K562 (cell line): ENCODE measurements around the gene CUX1. TPM values are rescaled to one million over a fixed set of nuclear protein-coding genes. Genes with fewer than 3 reads are reported as not detected.

Experiments
- C11orf30 ChIP-seq: fragments of 450-650 bp; IDR thresholded peaks from 2 replicates; pipeline ENCODE4 v1.6.1; 2016; ENCODE audit warnings: low read depth, mild to moderate bottlenecking
- CBFA2T3 ChIP-seq: fragments of 450-650 bp; IDR thresholded peaks from 2 replicates; pipeline ENCODE4 v1.6.1; 2017
- CBX3 ChIP-seq, 2 experiments: IDR thresholded peaks; 1 replicate in 1 of 2; 2 replicates in 1 of 2; pipeline ENCODE4 v1.6.1; 2012; ENCODE audit warnings: inconsistent platforms in 2 of 2, low read length in 2 of 2, borderline replicate concordance in 1 of 2, control low read depth in 1 of 2
- CTBP1 ChIP-seq: fragments of 450-650 bp; IDR thresholded peaks from 2 replicates; pipeline ENCODE4 v1.6.1; 2016; ENCODE audit warnings: borderline replicate concordance
- DPF2 ChIP-seq: fragments of 450-650 bp; IDR thresholded peaks from 2 replicates; pipeline ENCODE4 v1.6.1; 2016
- FOXJ2 ChIP-seq: fragments of 200-800 bp; sonication (Bioruptor generic); IDR thresholded peaks from 2 replicates; pipeline ENCODE4 v1.6.1; 2016; ENCODE audit warnings: missing genetic modification characterization, missing compliant biosample characterization
- IRF2 ChIP-seq: sonication (generic); formaldehyde crosslinking; IDR thresholded peaks from 2 replicates; pipeline ENCODE4 v1.8.1; 2022; ENCODE audit warnings: mild to moderate bottlenecking, missing genetic modification reagents
- LEF1 ChIP-seq: fragments of 450-650 bp; IDR thresholded peaks from 2 replicates; pipeline ENCODE4 v1.6.1; 2016; ENCODE audit warnings: mild to moderate bottlenecking
- MAFG ChIP-seq: fragments of 450-650 bp; conservative IDR thresholded peaks from 2 replicates; pipeline ENCODE4 v1.6.1; 2016; ENCODE audit warnings: missing genetic modification characterization, missing compliant biosample characterization
- NFE2 ChIP-seq: IDR thresholded peaks from 2 replicates; pipeline ENCODE4 v1.6.1; 2014; ENCODE audit warnings: antibody characterized with exemption, low read depth
- PRPF4 ChIP-seq: fragments of 200-400 bp; formaldehyde crosslinking; IDR thresholded peaks from one replicate; pipeline ENCODE4 v1.6.1; 2017; ENCODE audit warnings: low read length, low read depth, mild to moderate bottlenecking; ENCODE audit not compliant: insufficient read depth, poor library complexity, severe bottlenecking
- RAD21 ChIP-seq, 2 experiments: fragments of 250-450 bp in 1 of 2; fragments of 450-650 bp in 1 of 2; sonication (Bioruptor Pico) in 1 of 2; formaldehyde crosslinking in 1 of 2; IDR thresholded peaks in 1 of 2; conservative IDR thresholded peaks in 1 of 2; 2 replicates each; pipeline versions ENCODE4 v1.4.0 to v1.8.0; 2020 to 2022; ENCODE audit warnings: mild to moderate bottlenecking in 2 of 2, moderate library complexity in 1 of 2
- SMARCA4 ChIP-seq: fragments of 450-650 bp; IDR thresholded peaks from 2 replicates; pipeline ENCODE4 v1.6.1; 2016
- SMC3 ChIP-seq: conservative IDR thresholded peaks from 2 replicates; pipeline ENCODE4 v1.6.1; 2011; ENCODE audit warnings: low read depth, low read length, improper control_type of control experiment; ENCODE audit not compliant: insufficient read depth
- TEAD1 ChIP-seq, 2 experiments: fragments of 450-650 bp in 1 of 2; sonication (generic) in 1 of 2; formaldehyde crosslinking; IDR thresholded peaks; 2 replicates each; pipeline versions ENCODE4 v1.4.0 to v1.8.0; 2020 to 2022; ENCODE audit warnings: mild to moderate bottlenecking in 2 of 2, missing genetic modification reagents in 1 of 2
- TRIM24 ChIP-seq, 2 experiments: fragments of 450-650 bp; IDR thresholded peaks; 2 replicates each; pipeline ENCODE4 v1.6.1; 2016
- ZC3H4 ChIP-seq: sonication (generic); formaldehyde crosslinking; IDR thresholded peaks from 2 replicates; pipeline ENCODE4 v1.9.0; 2021; ENCODE audit warnings: missing genetic modification reagents, borderline replicate concordance
- ZNF41 ChIP-seq: fragments of 250-450 bp; sonication (Bioruptor Pico); conservative IDR thresholded peaks from 2 replicates; pipeline ENCODE4 v1.4.0; 2020; ENCODE audit warnings: mild to moderate bottlenecking
- polyA plus RNA-seq, 8 experiments: library from polyadenylated mRNA; depleted of rRNA in 4 of 8; stranded (reverse) in 5 of 8; unstranded in 3 of 8; fragments of >200 nt; fragmentation: Nextera tagmentation in 2 of 8; fragmentation: Illumina TruSeq in 1 of 8; extraction: Ambion mirVana in 2 of 8; extraction: Trizol in 1 of 8; gene quantifications; 2 replicates each; pipeline versions ENCODE4 v1.2.1 to v1.2.3, GENCODE V29; 2011 to 2014; ENCODE audit warnings: inconsistent platforms in 1 of 8, missing spikeins in 1 of 8
- total RNA-seq, 7 experiments: library from RNA; depleted of rRNA in 6 of 7; stranded (reverse); fragments of >200 nt in 6 of 7; fragmentation: Illumina TruSeq in 2 of 7; extraction: Trizol in 2 of 7; gene quantifications; 2 replicates each; pipeline versions ENCODE4 v1.2.1 to v1.2.3, GENCODE V29; 2011 to 2021; ENCODE audit warnings: low replicate concordance in 1 of 7
- TF ChIP-seq, protein P1 (sequence below): fragments of 250-450 bp; sonication (Bioruptor Pico); IDR thresholded peaks from 2 replicates; pipeline ENCODE4 v1.4.0; 2020; ENCODE audit warnings: mild to moderate bottlenecking, moderate library complexity, borderline replicate concordance
- TF ChIP-seq, protein P2 (sequence below): fragments of 250-450 bp; sonication (Bioruptor Pico); IDR thresholded peaks from 2 replicates; pipeline ENCODE4 v1.8.0; 2021; ENCODE audit warnings: borderline replicate concordance, mild to moderate bottlenecking, moderate library complexity; ENCODE audit not compliant: poor library complexity, severe bottlenecking
- TF ChIP-seq, protein P3 (sequence below): fragments of 250-450 bp; sonication (Bioruptor Pico); IDR thresholded peaks from 2 replicates; pipeline ENCODE4 v1.8.0; 2021; ENCODE audit warnings: moderate library complexity, mild to moderate bottlenecking, inconsistent platforms

The CUX1 gene
- total and polyA plus RNA-seq, 9 of the 15 experiments (the other 6 are each of a cell fraction or from before 2014, with no cell fraction given) = 3.6 to 55.3 (median 25.2) TPM

DNA sequence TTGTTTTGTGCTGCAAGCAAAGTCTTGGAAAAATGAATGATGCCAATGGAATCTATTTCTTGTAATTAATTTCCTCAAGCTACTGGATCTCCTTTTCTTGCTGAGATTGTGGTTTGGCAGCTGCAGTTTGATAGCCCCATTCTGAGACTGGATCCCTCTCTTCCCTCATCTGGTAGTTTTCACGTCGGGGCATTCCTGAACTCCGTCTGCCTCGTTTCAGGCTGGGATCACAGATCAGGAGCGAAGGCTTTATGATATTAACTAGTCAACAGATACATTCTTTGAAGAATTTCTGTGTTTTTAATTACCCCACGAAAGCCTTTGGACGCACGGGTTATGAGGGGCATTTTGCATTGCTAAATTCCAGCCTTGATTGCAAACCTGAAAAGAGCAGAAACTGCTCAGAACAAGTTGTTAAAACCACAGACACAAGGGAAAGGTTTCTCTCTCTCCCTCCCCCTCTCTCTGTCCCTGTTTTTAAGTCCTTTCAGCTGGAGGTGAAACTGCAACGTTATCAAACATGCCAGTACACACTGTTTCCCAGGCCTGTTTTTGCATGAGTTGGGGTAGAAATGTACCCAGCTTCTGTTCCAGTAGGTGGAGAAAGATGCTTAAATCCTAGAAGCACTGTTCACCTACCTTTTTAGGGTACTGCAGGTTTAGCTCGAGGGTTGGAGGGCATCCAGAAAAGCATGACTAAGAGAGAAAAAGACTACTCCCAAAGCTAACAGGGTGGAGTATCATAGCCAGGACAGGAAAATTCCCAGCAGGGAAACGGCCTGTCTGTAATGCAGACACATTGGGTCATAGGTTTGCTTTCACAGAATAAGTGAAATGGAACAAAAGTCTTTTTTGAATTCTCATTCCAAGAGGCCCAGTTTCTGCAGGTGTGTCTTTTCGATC, 124.3 kb downstream of the CUX1 start (continued):
- TF ChIP-seq, protein P1, sequence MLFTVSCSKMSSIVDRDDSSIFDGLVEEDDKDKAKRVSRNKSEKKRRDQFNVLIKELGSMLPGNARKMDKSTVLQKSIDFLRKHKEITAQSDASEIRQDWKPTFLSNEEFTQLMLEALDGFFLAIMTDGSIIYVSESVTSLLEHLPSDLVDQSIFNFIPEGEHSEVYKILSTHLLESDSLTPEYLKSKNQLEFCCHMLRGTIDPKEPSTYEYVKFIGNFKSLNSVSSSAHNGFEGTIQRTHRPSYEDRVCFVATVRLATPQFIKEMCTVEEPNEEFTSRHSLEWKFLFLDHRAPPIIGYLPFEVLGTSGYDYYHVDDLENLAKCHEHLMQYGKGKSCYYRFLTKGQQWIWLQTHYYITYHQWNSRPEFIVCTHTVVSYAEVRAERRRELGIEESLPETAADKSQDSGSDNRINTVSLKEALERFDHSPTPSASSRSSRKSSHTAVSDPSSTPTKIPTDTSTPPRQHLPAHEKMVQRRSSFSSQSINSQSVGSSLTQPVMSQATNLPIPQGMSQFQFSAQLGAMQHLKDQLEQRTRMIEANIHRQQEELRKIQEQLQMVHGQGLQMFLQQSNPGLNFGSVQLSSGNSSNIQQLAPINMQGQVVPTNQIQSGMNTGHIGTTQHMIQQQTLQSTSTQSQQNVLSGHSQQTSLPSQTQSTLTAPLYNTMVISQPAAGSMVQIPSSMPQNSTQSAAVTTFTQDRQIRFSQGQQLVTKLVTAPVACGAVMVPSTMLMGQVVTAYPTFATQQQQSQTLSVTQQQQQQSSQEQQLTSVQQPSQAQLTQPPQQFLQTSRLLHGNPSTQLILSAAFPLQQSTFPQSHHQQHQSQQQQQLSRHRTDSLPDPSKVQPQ (CRISPR knock-in tag) = no peak
- TF ChIP-seq ZC3H4 (CRISPR knock-in tag) (no peak), LEF1 (no peak), DPF2 (peak; percentile 52), ZNF41 (CRISPR knock-in tag) (peak; percentile 66; the same call in 1 of the 2 replicates), MAFG (peak; percentile 45), CBFA2T3 (peak; percentile 52), TRIM24 (IDR thresholded peaks at IDR 0.05) (no peak), RAD21 (CRISPR knock-in tag; conservative IDR thresholded peaks at IDR 0.05 in 1 of 2, IDR thresholded peaks at IDR 0.05 in 1 of 2) (peak in 1 of 2 experiments; percentile 18; a peak in 1 of 4 replicates), FOXJ2 (no peak), PRPF4 (no peak), NFE2 (peak; percentile 58), SMC3 (no peak), TEAD1 (CRISPR knock-in tag; IDR thresholded peaks at IDR 0.05) (no peak), SMARCA4 (peak; percentile 39; the same call in 1 of the 2 replicates), IRF2 (no peak), CTBP1 (peak; percentile 34; the same call in 1 of the 2 replicates), CBX3 (IDR thresholded peaks at IDR 0.05; ENCODE audit: borderline replicate concordance in 1 of 2, low read length in 2 of 2) (peak in 1 of 2 experiments; percentile 32; a peak in 1 of 3 replicates), C11orf30 (peak; percentile 71)
- TF ChIP-seq, protein P2, sequence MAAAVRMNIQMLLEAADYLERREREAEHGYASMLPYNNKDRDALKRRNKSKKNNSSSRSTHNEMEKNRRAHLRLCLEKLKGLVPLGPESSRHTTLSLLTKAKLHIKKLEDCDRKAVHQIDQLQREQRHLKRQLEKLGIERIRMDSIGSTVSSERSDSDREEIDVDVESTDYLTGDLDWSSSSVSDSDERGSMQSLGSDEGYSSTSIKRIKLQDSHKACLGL (CRISPR knock-in tag) = no peak
- TF ChIP-seq, protein P3, sequence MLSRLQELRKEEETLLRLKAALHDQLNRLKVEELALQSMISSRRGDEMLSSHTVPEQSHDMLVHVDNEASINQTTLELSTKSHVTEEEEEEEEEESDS (CRISPR knock-in tag) = no peak
